ENCODE measurements around the gene ATF6. TPM values are rescaled to one million over a fixed set of nuclear protein-coding genes. Genes with fewer than 3 reads are reported as not detected.
"Not testable (repeated sequence)": the region's sequence is repeated elsewhere in the genome, so short reads cannot be mapped to it uniquely, and the experiment has no call there.

Gene ATF6
- total RNA-seq, 1 donor from 2014 or later, result 21.7 TPM

GRCh38 chr1:161735837-161736236, 30.3 kb upstream of the ATF6 start:
- no peak for DNase-seq (ENCODE audit: low spot score)

GRCh38 chr1:161736335-161736969, 29.7 kb upstream of the ATF6 start:
- DNase-seq (ENCODE audit: low spot score), result no peak

- DNase-seq (ENCODE audit: low spot score), result no peak
These were observed 28.5 kb upstream of the ATF6 start for GRCh38 chr1:161737625-161738024.

GRCh38 chr1:161738627-161739287, 27.4 kb upstream of the ATF6 start:
- peak; percentile 68 for DNase-seq (ENCODE audit: low spot score)

DNA sequence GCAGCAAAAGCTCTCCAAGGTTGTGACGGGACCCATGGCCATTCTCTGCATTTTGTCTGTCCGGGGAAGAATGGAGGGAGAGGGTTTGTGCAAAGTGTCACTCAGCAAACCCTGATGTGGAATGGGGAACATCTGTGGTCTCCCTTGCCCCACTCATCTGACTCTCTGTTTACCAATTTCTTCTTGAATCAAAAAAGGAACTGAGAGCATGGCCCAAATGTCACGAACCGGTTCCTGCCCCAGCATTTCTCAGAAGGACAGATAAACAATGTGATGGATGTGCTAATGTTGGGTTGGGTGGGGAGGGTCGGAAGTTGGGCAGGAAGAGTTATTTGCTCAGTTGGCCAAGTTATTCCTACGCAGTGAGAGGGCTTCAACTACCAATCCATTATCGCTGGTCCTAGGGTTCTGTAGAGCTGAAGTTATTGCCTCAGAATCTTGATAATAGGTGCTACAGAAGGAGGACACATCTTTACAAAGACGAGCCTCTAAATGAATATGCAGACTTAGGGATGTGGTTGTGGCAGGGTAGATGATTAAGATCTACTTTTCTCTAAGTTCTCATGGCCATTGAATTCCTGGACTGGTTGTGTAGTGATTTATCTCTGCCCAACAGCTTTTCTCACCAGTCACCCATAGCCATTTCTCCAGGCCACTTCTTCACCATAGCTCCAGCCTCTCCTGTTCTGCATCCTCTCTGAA, 26.1 kb upstream of the ATF6 start:
- peak; percentile 25 for DNase-seq (ENCODE audit: low spot score)

GRCh38 chr1:161740921-161741320, 25.2 kb upstream of the ATF6 start:
- DNase-seq (ENCODE audit: low spot score), result no peak

DNA sequence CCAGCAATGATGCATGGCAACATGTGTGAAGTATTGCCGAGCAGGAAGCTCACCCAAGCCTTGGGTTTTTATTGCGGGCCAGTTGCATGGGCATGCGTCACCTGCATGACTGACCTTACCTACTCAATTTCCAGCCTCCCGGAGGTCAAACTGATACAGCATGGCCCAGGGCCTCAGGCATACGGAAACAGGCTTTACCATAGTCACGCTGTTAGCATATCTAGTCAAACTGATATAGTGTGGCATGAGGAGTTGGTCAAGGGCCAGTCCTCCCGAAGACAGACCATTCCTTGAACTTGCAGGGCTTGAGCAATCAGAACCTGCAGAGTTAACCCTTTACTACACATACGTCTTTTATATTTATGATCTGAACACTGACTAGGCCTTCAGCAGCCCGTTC, 22.9 kb upstream of the ATF6 start:
- no peak for DNase-seq (ENCODE audit: low spot score)

- no peak for DNase-seq (ENCODE audit: low spot score)
These were observed 18.3 kb upstream of the ATF6 start for GRCh38 chr1:161747801-161748200.

- peak; percentile 98 for DNase-seq (ENCODE audit: low spot score)
These were observed 16.4 kb upstream of the ATF6 start, which contains the start of gene DUSP12 for GRCh38 chr1:161749509-161750407. TSS of gene DUSP12 (plus strand) at chr1:161749786. CDS start at chr1:161749802, 16 bp downstream.

- no peak for DNase-seq (ENCODE audit: low spot score)
These were observed 2.5 kb upstream of the ATF6 start for GRCh38 chr1:161763522-161764098.

DNA sequence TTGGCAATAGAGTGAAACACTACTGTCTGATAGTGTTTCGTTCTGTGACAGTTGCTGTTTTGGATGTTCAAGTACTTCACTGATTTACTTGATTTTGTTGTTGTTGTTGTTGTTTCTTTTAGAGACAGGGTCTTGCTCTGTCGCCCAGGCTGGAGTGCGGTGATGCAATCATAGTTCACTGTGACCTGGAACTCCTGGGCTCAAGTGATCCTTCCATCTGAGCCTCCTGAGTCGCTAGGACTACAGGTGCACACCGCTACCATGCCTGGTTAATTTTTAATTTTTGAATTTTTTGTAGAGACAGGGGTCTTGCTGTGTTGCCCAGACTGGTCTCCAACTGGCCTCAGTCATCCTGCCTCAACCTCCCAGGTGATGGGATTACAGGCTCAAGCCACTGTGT, 2.3 kb downstream of the ATF6 start:
- DNase-seq (ENCODE audit: low spot score), result no peak

DNA sequence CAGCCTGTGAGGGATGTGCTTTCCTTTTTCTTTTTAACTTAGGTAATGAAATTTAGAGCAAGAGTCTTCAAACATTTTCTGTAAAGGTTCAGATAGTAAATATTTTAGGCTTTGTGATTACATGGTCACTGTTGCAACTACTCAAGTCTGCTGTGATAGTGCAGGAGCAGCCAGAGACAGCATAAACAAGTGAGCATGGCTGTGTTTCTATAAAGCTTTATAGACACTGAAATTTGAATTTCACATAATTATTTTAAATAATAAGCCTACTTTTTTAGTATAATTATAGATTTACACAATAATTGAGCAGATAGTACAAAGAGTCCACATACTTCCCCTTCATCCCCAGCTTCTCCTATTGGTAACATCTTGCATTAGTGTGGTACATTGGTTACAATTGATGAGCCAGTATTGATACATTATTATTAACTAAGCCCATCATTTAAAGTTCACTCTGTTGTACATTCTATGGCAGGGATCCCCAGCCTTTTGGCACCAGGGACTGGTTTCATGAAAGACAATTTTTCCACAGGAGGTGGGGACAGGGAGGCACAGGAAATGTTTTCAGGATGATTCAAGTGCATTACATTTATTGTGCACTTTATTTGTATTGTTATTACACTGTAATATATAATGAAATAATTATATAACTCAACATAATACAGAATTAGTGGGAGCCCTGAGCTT, 3.0 kb downstream of the ATF6 start:
- DNase-seq (ENCODE audit: low spot score), result no peak

DNA sequence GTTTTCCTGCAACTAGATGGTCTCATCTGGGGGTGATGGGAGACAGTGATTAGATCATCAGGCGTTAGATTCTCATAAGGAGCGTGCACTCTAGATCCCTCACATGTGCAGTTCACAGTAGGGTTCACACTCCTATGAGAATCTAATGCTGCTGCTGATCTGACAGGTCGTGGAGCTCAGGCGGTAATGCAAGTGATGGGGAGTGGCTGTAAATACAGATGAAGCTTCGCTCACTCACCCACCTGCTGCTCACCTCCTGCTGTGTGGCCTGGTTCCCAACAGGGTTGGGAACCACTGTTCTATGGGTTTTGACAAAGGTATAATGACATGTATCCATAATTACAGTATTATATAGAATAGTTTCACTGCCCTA, 3.5 kb downstream of the ATF6 start:
- DNase-seq (ENCODE audit: low spot score), result not testable (repeated sequence)

DNA sequence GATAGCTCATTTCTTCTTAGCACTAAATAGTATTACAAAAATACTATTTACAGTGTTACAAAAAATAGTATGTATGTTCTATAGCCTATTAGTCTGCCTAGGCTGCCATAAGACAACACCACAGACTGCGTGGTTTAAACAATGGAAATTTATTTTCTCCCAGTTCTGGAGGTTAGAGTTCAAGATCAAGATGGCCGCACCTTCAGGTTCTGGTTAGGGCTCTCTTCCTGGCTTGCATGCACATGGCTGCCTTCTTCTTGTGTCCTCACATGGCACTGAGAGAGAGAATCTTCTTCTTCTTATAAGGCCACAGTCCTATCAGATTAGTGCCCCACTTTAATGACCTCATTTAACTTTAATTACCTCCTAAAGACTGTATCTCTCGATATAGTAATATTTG, 4.1 kb downstream of the ATF6 start:
- DNase-seq (ENCODE audit: low spot score), result no peak

DNA sequence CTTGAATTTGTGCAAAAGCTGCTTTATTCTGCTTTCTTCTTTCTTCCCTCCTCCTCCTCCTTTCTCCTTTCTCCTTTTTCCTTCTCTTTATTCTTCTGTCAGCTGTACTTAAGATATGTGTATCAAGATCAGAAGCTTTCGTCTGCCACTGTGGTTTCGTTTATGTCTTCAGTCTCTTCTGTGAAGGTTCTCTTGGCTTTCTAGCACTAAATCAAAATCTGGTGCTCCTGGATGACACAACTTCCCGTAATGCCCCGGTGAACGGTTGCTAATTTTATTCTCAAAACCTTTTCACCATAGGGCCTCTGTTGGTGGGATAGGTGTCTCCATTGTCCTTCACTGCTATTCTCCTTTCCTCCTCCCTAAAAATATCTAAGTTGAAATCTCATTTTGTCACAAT, 5.0 kb downstream of the ATF6 start:
- no peak for DNase-seq (ENCODE audit: low spot score)

- no peak for DNase-seq (ENCODE audit: low spot score)
These were observed 5.9 kb downstream of the ATF6 start for GRCh38 chr1:161771973-161772372.

- peak; percentile 12 for DNase-seq (ENCODE audit: low spot score)
These were observed 6.3 kb downstream of the ATF6 start for GRCh38 chr1:161772397-161772796.

DNA sequence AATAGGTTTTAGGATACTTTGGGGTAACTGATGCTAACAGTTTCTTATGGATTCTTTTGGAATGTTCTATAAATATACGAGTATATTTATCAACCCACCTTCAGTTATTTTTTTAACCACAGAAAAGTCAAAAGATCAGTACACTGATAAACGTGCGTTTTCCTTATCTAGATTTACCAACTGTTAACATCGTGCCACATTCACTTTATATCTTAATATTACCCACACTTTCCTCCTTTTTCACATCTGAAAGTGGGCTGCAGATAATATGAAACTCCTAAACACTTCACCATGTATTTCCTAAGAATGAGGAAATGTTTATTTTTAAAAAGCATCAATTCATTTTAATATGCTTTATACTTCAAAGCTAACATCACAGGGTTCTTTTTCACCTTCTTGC, 7.7 kb downstream of the ATF6 start:
- no peak for DNase-seq (ENCODE audit: low spot score)

DNA sequence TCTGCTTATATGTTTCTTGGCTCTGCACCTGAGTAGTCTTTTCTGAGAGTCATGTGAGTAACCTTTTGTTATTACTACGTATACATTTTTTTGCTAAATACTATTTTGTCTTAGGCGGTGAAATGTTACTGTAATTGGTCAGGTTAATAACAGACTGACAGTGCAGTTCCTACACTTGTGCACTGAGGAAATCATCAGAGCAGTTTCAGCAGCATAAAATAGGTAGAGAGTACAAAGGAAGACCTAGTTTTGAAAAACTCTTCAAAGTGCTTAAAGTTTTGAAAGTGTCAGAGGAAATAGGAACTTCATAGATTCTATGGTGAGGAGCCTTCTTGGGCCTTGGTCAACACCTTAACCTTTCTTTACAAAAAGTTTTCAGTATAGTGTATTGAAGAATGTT, 11.1 kb downstream of the ATF6 start:
- DNase-seq (ENCODE audit: low spot score), result no peak

DNA sequence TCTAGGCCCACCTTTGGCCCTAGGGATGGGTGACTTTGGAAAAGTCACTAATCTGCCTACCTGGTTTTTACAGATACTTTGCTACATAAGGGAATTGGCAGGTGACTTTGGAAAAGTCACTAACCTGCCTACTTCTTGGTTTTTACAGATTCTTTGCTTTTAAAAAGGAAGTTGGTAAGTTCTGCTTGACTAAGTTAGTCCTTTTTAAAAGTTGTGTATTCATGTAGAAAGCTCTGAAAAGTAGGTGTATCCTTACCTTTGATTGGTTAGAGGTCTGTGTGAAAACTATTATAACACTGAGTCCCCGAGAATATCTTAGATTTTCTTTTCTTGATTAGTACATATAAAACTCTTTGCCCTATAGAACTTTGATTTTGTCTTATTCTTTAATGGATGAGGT, 12.4 kb downstream of the ATF6 start:
- no peak for DNase-seq (ENCODE audit: low spot score)

DNA sequence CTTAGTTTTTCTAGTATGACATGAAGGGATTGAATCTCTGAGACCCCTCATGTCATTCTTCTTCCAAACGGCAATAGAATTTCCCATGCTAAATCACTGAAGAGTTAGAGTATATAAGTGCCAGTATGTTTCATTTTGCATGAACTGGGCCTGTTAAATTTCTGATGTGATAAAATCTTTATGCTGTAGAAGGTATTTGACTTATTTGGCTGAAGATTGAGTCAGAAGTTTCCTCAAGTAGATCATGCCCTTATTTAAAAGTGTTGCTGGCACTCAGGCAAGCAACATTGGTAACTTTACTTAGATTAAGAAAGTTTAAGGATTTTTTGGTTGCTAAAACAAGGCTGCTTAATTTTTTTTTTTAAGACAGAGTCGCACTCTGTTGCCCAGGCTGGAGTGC, 13.3 kb downstream of the ATF6 start:
- DNase-seq (ENCODE audit: low spot score), result no peak

Measured in umbilical cord (tissue), 2 donors.